ENCODE data around the gene CCDC74B.

GRCh38 chr2:130154773-130155765 lies 10.2 kb upstream of the CCDC74B start:
- no peak for TF ChIP-seq EZH2 (IDR thresholded peaks at IDR 0.05; ENCODE audit: low read length)
- TF ChIP-seq CTCF (optimal IDR thresholded peaks at IDR 0.05 in 1 of 3, IDR thresholded peaks at IDR 0.05 in 1 of 3, conservative IDR thresholded peaks at IDR 0.05 in 1 of 3; ENCODE audit: extremely low read depth in 1 of 3, insufficient read depth in 2 of 3, low read length in 3 of 3) = no peak
